GM21515 (cell line): ENCODE data around the gene NEU2.

ENCODE experiments used
- ATAC-seq: cut with Tn5 transposase; IDR thresholded peaks from one replicate; pipeline ENCODE4 v1.9.1; 2021; ENCODE audit not compliant: unreplicated experiment

The NEU2 gene

GRCh38 chr2:233032551-233033320, at the start of gene NEU2:
Gene NEU2 (plus strand): TSS chr2:233032672. CDS start chr2:233032672, 0 bp downstream.
- ATAC-seq: no peak

- ATAC-seq: no peak
These were observed 49.4 kb upstream of the NEU2 start for GRCh38 chr2:232982926-232983668.

GRCh38 chr2:232983669-232984140, 48.8 kb upstream of the NEU2 start:
- ATAC-seq: no peak

DNA sequence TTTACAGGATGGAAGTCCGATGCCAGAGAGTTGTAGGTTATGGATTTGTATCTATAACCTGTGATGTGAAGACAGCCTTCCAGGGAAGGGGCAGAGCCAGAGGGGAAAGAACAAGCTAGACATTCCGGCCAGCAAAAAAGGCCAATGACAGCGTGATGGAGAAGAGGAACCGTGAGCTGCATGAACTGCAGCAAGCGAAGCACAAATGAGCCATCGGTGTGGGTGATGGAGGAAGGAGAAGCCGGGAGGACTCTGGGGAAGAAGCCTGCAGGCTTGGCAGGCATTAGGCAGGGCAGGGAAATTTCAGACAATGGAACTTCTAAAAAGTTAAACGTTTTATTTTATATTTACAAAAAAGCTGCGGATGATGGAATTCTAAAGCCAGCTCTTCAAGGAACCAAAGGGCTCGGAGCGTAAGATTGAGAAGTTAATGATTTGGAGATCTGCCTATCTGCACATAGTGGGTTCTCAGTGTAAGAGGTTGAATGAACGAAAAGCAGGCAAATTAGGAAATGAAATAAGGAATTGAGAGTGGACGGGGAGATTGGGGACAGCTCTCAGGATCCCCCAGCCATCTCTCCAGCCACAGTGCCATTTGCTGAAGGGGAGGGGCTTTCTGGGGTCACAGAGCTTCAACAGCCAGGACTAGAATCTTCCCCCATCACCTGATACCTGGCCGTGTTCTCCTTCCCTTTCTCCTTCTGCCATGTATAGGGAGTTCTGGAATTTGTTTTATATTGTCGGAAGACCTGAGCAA, 47.8 kb upstream of the NEU2 start:
- no peak for ATAC-seq

GRCh38 chr2:232986155-232986554, 46.3 kb upstream of the NEU2 start:
- ATAC-seq: no peak

- ATAC-seq: no peak
These were observed 39.1 kb upstream of the NEU2 start for GRCh38 chr2:232993231-232993821.

DNA sequence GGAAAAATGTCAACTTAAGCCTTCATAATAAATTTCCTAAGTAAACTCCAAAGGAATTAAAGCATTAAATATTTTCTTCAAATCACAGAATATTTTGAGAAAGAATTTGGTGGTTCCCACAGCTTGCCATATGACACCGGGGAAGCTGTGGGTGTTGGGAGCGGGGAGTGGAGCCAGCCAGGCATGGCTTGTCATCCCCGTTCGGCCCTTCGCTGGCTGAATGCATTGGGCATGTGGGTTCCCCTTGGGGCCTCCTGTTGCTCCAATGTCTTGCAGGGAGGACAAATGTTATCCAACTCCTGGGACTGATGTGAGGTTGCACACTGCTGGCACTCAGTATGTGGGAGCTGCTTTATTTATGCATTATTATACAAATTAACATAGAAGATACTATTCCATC, 38.0 kb upstream of the NEU2 start:
- no peak for ATAC-seq

- no peak for ATAC-seq
These were observed 34.5 kb upstream of the NEU2 start for GRCh38 chr2:232997749-232998665.

DNA sequence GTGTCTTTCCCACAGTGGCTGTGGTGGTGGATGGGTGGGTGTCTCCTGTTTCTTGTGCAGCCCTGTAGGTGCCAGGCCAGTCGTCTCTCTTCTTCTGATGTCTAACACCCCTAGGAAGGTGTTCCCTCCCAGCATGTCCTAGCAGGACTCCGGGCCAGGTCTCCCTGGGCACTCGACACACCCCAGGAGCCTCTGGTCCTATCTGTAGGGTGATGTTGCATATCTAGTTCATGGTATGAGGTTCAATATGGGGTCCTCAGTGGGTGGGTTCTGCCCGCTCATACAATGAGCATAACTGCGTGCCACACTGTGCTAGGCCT, 33.8 kb upstream of the NEU2 start:
- no peak for ATAC-seq

- ATAC-seq: no peak
These were observed 33.1 kb upstream of the NEU2 start for GRCh38 chr2:232999354-232999753.

- ATAC-seq: no peak
These were observed 31.4 kb upstream of the NEU2 start for GRCh38 chr2:233000886-233001750.

DNA sequence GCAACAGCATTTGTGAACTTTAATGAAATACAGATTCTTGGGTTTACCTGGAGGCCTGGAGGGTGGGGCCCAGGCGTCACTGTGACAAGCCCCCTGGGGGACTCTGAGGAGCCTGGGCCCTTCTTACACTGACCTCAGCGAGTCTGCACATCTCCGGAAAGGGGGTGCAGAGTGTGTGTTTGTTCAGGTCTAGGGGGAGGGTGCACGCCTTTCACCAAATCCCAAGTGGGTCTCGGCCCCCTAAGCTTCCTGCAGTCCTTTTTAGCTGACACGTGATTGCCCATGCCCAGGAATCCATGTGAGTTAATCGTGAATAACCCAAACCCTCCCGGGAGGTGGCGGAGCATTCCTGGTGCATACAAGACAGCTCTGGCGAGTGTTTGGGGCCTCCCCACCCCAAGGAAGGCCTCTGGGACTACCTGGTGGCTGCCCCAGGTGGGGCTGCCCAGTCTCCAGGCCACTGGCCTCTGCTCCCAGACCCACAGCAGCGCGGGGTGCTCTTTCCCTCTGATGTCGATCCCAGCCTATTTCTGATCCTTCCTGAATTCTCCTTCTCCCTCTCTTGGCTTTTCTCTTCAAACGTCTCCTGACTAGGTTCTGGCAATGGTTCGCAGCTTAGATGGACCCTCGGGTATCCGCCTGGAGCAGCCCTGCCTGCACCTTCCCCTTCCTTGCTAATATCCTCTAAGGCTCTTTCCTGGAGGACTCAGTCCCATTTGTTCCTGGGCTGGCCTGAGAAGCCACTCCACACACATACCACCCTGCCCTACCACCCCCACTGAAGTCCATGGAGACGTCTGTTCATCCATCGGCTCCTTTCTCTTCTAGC, 29.4 kb upstream of the NEU2 start:
- no peak for ATAC-seq

DNA sequence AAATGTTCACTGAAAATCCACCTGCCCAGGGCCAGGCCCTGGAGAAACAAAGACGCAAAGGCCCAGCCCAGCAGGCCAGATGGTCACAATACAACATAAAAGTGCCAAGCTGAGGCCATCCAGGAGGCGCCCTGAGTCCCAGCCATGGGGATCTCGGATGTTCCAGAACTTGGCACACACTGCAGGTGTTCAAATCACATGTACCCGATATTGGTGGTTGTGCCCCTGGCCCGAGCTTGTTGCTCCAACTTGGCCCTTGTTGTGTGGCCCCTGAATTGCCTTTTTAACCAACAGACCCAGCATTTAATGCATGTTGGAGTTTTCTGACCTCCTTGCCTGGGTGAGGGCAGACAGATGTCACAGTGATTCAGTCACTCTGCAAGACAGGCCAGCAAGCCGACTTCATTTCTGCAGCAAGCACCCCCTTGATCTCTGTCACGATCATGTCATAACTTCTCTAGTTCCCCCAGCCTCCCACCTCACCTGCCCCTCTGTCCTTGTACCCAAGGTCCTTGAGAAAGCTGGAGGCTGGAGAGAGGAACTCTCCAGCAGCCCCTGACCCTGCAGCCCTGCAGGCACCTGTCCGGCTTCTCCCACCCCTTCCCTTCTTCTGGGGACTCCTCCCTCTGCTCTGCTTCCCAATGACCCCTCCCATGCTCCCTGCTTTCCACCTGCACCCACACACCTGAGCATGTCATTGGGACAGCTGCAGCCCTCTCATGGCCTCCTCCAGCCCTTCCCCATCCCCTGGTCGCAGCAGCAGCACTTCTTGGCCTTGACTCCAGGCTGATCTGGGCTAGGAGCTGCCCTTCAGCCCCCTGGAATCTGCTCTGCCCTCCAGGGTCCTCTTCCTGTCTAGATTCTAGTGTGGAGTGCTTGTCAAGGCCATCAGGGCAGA, 28.6 kb upstream of the NEU2 start:
- ATAC-seq: no peak

DNA sequence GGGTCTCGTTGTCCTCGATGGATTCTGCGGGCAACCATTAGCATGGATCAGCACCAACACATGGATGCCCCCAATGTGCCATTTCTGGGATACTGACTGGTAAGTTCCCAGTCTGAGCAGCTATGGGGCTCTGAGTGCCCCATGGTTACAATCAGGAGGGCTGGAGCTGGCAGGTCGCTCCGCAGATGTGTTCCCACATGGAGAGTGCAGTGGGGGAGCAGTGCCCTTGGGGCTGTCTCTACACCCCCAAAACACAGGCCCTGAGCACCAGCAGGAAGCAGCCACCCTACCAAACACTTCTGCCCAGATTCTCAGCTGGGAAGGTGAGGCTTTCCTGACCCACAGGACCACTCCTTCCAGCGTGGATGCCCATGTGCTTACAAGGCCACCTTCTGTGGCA, 27.4 kb upstream of the NEU2 start:
- ATAC-seq: no peak

GRCh38 chr2:233006648-233007047, 25.8 kb upstream of the NEU2 start:
- ATAC-seq: no peak

- ATAC-seq: no peak
These were observed 25.2 kb upstream of the NEU2 start for GRCh38 chr2:233007270-233007669.

- ATAC-seq: no peak
These were observed 24.7 kb upstream of the NEU2 start for GRCh38 chr2:233007739-233008138.
